CD14-positive monocyte (primary cell): ENCODE data around the gene GDF10. TPM values are rescaled to one million over a fixed set of nuclear protein-coding genes. Genes with fewer than 3 reads are reported as not detected.

ENCODE experiments used
- DNase-seq, 3 donors: peaks; one replicate each; pipeline ENCODE4 v3.0.0-alpha.2; 2011 to 2022
- H2AFZ ChIP-seq: 2 replicates; pipeline ENCODE4 v1.6.0; 2012; ENCODE audit warnings: mild to moderate bottlenecking, low read depth, low read length, inconsistent platforms; ENCODE audit not compliant: insufficient read depth, poor library complexity, severe bottlenecking
- H3K27ac ChIP-seq, 2 donors: 1 replicate in 1 of 2; 2 replicates in 1 of 2; pipeline ENCODE4 v1.5.1; 2012 to 2013; ENCODE audit warnings: low read length in 2 of 2, control low read depth in 1 of 2, inconsistent platforms in 1 of 2, low read depth in 1 of 2, mild to moderate bottlenecking in 1 of 2
- H3K27me3 ChIP-seq, 2 donors: one replicate each; pipeline versions ENCODE4 v1.6.0 to v1.6.1; 2011 to 2013; ENCODE audit warnings: low read length in 2 of 2; ENCODE audit not compliant: control insufficient read depth in 2 of 2, insufficient read depth in 2 of 2
- H3K36me3 ChIP-seq, 2 donors: replicated peaks in 1 of 2; 1 replicate in 1 of 2; 2 replicates in 1 of 2; pipeline versions ENCODE4 v1.5.1 to v1.6.1; 2012 to 2013; ENCODE audit warnings: low read length in 2 of 2, control low read depth in 1 of 2, inconsistent platforms in 1 of 2, mild to moderate bottlenecking in 1 of 2; ENCODE audit not compliant: insufficient read depth in 2 of 2, control insufficient read depth in 1 of 2
- H3K4me1 ChIP-seq, 2 donors: 1 replicate in 1 of 2; 2 replicates in 1 of 2; pipeline versions ENCODE4 v1.5.1 to v1.6.1; 2012 to 2013; ENCODE audit warnings: low read length in 2 of 2, control low read depth in 1 of 2, inconsistent platforms in 1 of 2, mild to moderate bottlenecking in 1 of 2, moderate library complexity in 1 of 2; ENCODE audit not compliant: insufficient read depth in 2 of 2, control insufficient read depth in 1 of 2
- H3K4me2 ChIP-seq: replicated peaks from 2 replicates; pipeline ENCODE3; 2012; ENCODE audit warnings: low read length, moderate library complexity, mild to moderate bottlenecking; ENCODE audit not compliant: poor library complexity, severe bottlenecking; ENCODE audit errors: extremely low read depth
- H3K4me3 ChIP-seq, 3 experiments: fragments of 200-600 bp in 1 of 3; sonication (generic) in 1 of 3; replicated peaks in 1 of 3; 1 replicate in 2 of 3; 2 replicates in 1 of 3; pipeline ENCODE4 v1.5.1; 2011 to 2013; ENCODE audit warnings: low read length in 3 of 3, mild to moderate bottlenecking in 3 of 3, control low read depth in 2 of 3, low read depth in 2 of 3, inconsistent platforms in 1 of 3, moderate library complexity in 1 of 3
- H3K79me2 ChIP-seq: 2 replicates; pipeline ENCODE4 v1.6.0; 2012; ENCODE audit warnings: mild to moderate bottlenecking, control low read depth, inconsistent platforms, low read length, moderate library complexity; ENCODE audit not compliant: insufficient read depth
- H3K9ac ChIP-seq: 2 replicates; pipeline ENCODE4 v1.6.0; 2017; ENCODE audit warnings: low read length, mild to moderate bottlenecking; ENCODE audit not compliant: insufficient read depth, poor library complexity, severe bottlenecking
- H3K9me3 ChIP-seq, 2 donors: replicated peaks in 1 of 2; 1 replicate in 1 of 2; 2 replicates in 1 of 2; pipeline versions ENCODE4 v1.5.1 to v1.6.1; 2012 to 2013; ENCODE audit warnings: low read length in 2 of 2, control low read depth in 1 of 2; ENCODE audit not compliant: control insufficient read depth in 1 of 2, insufficient read depth in 1 of 2
- H4K20me1 ChIP-seq: 2 replicates; pipeline ENCODE4 v1.6.0; 2012; ENCODE audit warnings: mild to moderate bottlenecking, low read length, control low read depth, moderate library complexity; ENCODE audit not compliant: insufficient read depth
- H3K27ac Mint-ChIP-seq, 7 donors: one replicate each; pipeline ENCODE4 v1.8.0; 2020; ENCODE audit warnings: mild to moderate bottlenecking in 7 of 7, mixed read lengths in 7 of 7, moderate library complexity in 6 of 7, inconsistent platforms in 2 of 7
- H3K27me3 Mint-ChIP-seq, 3 donors: one replicate each; pipeline ENCODE4 v1.8.0; 2021 to 2022; ENCODE audit warnings: low read depth in 3 of 3, mild to moderate bottlenecking in 3 of 3, mixed read lengths in 3 of 3, moderate library complexity in 3 of 3, inconsistent platforms in 1 of 3
- H3K36me3 Mint-ChIP-seq, 2 donors: one replicate each; pipeline ENCODE4 v1.8.0; 2020; ENCODE audit warnings: mixed read lengths in 2 of 2, inconsistent platforms in 1 of 2, mild to moderate bottlenecking in 1 of 2
- H3K4me1 Mint-ChIP-seq: one replicate; pipeline ENCODE4 v1.8.0; 2020; ENCODE audit warnings: mild to moderate bottlenecking, mixed read lengths
- H3K4me3 Mint-ChIP-seq, 2 donors: one replicate each; pipeline ENCODE4 v1.8.0; 2020; ENCODE audit warnings: mild to moderate bottlenecking in 2 of 2, mixed read lengths in 2 of 2, moderate library complexity in 1 of 2
- H3K9me3 Mint-ChIP-seq, 7 donors: one replicate each; pipeline ENCODE4 v1.8.0; 2020 to 2022; ENCODE audit warnings: mixed read lengths in 7 of 7, mild to moderate bottlenecking in 6 of 7, moderate library complexity in 6 of 7, inconsistent platforms in 2 of 7
- CTCF ChIP-seq: fragments of 200-600 bp; IDR thresholded peaks from one replicate; pipeline ENCODE4 v1.8.0; 2022; ENCODE audit warnings: antibody characterized with exemption, mild to moderate bottlenecking
- WGBS: methylation state at CpG from one replicate; pipeline ENCODE4 v1.1.5; 2013; ENCODE audit warnings: missing lambda C conversion rate; ENCODE audit not compliant: insufficient coverage; 5-methylcytosine and 5-hydroxymethylcytosine counted together
- intact Hi-C, 2 donors: fragments of 100-400 bp; cut with micrococcal nuclease; formaldehyde crosslinking; loops; one replicate each; pipeline versions ENCODE4 v1.15.0 to v1.15.1; 2023
- polyA plus RNA-seq, 3 donors: library from polyadenylated mRNA; depleted of rRNA in 1 of 3; unstranded in 2 of 3; stranded (reverse) in 1 of 3; fragments of 300-500 nt in 2 of 3; fragments of >200 nt in 1 of 3; fragmentation: Illumina TruSeq in 2 of 3; gene quantifications; 1 replicate in 2 of 3; 2 replicates in 1 of 3; pipeline ENCODE4 v1.2.3, GENCODE V29; 2012 to 2021

GDF10 gene
- polyA plus RNA-seq, 3 donors, result not detected

- 97% methylated on average over 9 of the region's 9 CpGs for WGBS
- intact Hi-C loops, result no loop called here
These were observed 5.9 kb upstream of the GDF10 start for GRCh38 chr10:47294057-47294456.

GRCh38 chr10:47294501-47294900 is 5.5 kb upstream of the GDF10 start:
- no peak for TF ChIP-seq CTCF
- Histone ChIP-seq H3K9ac (no peak overlapping the region), H3K4me2 (no peak overlapping the region), H3K4me3 (no peak overlapping the region), H3K79me2 (no peaks in the 10 kb centered on the region), H4K20me1 (no peaks in the 10 kb centered on the region), H3K27me3 (peaks cover 24 to 42% of the 10 kb centered on the region in 2 donors), H3K4me1 (peaks cover 6 to 9% of the 10 kb centered on the region in 2 donors), H3K36me3 (no peaks in the 10 kb centered on the region), H3K27ac (no peak overlapping the region), H2AFZ (no peak overlapping the region), H3K9me3 (no peaks in the 10 kb centered on the region)
- Mint-ChIP-seq H3K4me3 (peak overlapping the region in 1 of 2 donors; percentile 59), H3K4me1 (peaks cover 14% of the 10 kb centered on the region), H3K9me3 (peaks cover 0 to 8% (median 1%) of the 10 kb centered on the region in 7 donors), H3K27ac (no peak overlapping the region), H3K27me3 (peaks cover 41 to 56% (median 48%) of the 10 kb centered on the region in 3 donors), H3K36me3 (no peaks in the 10 kb centered on the region)
- intact Hi-C loops, result no loop called here
- DNase-seq, result no peak
- 100% methylated on average over 2 of the region's 5 CpGs for WGBS

More at GRCh38 chr10:47294057-47294456, 5.9 kb upstream of the GDF10 start:
- DNase-seq, result no peak
- Histone ChIP-seq H3K79me2 (no peaks in the 10 kb centered on the region), H3K27ac (no peak overlapping the region), H3K4me2 (no peak overlapping the region), H3K4me3 (no peak overlapping the region), H4K20me1 (no peaks in the 10 kb centered on the region), H3K27me3 (peaks cover 19 to 38% of the 10 kb centered on the region in 2 donors), H3K9me3 (no peaks in the 10 kb centered on the region), H3K4me1 (peaks cover 6 to 9% of the 10 kb centered on the region in 2 donors), H2AFZ (no peak overlapping the region), H3K36me3 (no peaks in the 10 kb centered on the region), H3K9ac (no peak overlapping the region)
- Mint-ChIP-seq H3K27ac (no peak overlapping the region), H3K36me3 (no peaks in the 10 kb centered on the region), H3K9me3 (peaks cover 0 to 8% (median 0%) of the 10 kb centered on the region in 7 donors), H3K4me1 (peaks cover 14% of the 10 kb centered on the region), H3K4me3 (peak overlapping the region in 1 of 2 donors; percentile 59), H3K27me3 (peaks cover 38 to 53% (median 44%) of the 10 kb centered on the region in 3 donors)
- TF ChIP-seq CTCF, result no peak
